NCI-H510A (cell line): ENCODE results near the gene AKR1C8.
"Not testable (repeated sequence)": the region's sequence is repeated elsewhere in the genome, so short reads cannot be mapped to it uniquely, and the experiment has no call there.

Experiments used
- DNase-seq: peaks from one replicate; lab custom pipeline; 2025; lab: John Stamatoyannopoulos, UW

AKR1C8 gene

GRCh38 chr10:5168897-5169420 is 16.0 kb downstream of the AKR1C8 start:
- DNase-seq, result no peak

- no peak for DNase-seq
Observed at GRCh38 chr10:5165738-5166137, 19.2 kb downstream of the AKR1C8 start.

DNA sequence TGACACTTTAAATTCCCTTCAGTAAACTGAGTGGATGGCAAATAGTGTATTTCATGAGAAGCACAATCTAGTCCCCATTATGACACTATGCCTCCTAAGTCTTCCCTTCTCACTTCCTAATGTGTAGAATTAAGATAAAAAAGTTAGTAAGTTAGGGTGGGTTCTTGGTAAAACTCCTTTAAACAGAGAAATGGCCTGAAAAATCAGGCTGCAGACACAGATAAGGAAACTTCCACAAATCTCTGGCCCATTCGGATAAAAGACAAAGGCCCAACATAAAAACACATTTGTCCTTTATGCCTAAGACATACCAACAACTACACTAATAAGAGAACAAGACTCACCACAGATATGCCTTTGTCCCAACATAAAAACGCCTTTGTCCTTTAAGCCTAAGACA is 21.5 kb downstream of the AKR1C8 start:
- no peak for DNase-seq

DNA sequence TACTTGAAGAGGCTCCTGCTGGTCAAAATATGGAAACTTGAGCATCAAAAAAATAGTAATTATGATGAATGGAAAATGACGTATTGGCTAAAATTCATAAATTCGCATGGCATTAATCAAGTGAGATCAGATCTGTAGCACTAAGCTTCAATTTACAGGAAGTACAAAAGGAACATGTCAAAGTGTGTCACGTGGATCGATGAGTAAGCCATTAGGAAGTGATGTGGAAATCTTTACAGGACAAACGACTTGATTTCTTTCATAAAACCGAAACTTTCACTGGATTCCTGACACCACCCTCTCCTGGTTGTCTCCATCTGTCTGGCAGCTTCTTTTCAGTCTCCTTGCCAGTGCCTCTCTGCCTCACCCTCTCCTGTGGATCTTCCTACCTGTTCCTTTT is 25.8 kb downstream of the AKR1C8 start:
- DNase-seq, result no peak

DNA sequence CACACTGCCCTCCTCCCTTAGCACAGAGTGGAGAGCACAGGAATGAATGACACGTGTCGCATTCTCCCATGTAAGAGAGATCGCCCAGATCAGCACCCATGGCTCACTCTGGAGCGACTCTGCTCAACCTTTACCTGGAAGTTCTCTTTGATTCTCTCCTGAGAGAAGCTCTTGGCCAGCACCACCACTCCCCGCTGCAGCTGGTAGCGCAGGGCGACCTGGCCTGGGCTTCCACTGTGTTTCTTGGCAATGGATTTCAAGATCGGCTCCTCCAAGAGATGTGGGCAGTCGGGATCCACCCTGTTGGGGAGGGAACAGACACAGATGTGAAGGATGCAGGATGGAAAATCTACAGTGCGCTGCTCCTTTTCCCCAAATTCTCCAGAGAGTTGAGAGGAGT is 27.4 kb downstream of the AKR1C8 start:
- DNase-seq, result no peak

GRCh38 chr10:5155951-5156350 is 29.0 kb downstream of the AKR1C8 start:
- no peak for DNase-seq

- DNase-seq, result no peak
Observed at GRCh38 chr10:5151076-5151475, 33.9 kb downstream of the AKR1C8 start.

DNA sequence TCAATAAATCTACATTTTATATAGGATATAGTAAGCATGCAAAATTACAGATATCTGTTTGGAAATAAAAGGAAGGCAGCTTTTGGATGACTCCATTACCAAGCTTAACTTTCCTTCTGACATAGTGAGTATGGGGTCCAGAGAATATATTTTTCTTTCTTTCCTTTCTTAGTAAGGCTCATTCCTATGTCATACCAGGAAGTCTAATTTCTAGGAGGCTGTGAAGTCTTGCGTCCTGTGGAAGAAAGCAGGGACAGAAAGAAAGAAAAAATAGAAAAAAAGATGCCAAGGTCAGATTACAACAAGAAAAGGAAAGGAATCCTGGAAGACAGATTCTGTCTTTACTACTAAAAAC is 36.3 kb downstream of the AKR1C8 start:
- no peak for DNase-seq

DNA sequence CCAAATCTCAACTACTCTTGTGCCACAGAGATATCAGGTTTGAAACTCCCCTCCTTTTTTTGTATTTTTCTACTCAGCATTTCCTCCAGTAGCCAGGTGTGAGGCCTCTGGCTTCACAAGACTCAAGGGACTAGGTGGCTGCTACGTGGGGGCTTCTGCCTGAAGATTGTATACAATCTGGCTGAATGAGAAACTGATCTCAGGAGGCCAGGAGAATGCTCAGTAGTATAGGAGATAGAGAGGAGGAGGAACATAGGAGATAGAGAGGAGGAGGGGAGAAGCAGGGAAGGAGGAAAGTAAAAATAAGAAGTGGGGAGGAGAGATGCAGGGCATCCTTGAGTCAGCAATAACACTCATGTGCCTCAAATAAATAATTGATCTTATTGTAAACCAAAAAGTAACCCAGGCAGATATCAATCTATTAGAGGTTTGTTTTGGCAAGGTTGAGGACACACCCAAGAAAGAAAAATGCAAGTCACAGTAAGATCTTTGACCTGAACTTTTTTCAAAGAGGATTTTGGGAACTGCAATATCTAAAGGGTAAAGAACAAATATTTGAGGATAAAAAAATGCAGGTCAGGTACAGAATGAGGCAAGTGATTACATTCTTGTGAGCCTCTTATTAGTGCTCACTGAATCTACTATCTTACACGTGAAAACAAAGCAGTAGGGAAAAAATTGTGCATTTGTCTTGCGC is 36.8 kb downstream of the AKR1C8 start:
- no peak for DNase-seq

DNA sequence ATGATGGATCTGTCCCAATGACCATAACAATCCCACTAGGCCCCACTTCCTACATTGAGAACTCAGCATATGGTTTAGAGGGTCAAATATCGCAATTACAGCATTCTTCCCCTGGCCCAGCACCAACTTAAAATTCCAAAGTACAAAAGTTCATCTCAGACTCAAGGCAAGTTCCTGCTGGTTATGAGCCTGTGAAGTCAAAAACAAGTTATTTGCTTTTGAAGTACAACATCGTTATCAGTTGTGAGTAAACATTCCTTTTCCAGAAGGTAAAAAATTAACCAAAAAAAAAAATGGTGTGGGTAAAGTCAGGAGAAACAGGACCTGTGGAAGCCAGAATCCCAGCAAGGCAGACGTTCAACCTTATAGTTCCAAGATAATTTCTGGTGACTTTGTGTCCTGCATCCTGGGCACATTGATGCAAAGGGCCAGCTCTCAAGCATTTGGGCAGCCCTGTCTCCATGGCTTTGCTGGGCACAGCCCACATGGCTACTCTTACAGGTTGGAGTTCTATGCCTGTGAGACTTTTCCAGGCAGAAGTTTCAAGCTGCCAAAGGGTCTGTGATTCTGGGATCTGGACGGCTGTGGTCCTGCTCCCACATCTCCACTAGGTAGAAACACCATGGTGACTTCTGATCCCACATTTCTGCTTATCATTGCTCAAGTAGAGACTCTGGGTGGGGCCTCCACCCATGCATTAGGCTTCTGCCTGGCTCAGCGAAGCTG is 37.5 kb downstream of the AKR1C8 start:
- no peak for DNase-seq

DNA sequence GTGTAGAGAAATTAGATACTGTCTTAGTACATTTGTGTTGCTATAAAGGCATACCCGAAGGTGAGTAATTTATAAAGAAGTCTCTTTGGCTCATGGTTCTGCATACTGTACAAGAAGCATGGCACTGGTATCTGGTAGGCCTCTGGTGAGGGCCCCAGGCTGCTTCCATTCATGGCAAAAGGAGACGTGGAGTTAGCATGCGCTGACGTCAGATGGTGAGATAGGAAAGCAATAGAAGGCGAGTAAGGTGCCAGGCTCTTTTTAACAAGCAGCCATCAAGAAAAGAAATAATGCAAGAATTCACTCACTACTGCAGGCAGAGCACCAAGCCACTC is 38.1 kb downstream of the AKR1C8 start:
- no peak for DNase-seq

- no peak for DNase-seq
Observed at GRCh38 chr10:5143137-5143536, 41.8 kb downstream of the AKR1C8 start.

- DNase-seq, result no peak
Observed at GRCh38 chr10:5142199-5142598, 42.8 kb downstream of the AKR1C8 start.

DNA sequence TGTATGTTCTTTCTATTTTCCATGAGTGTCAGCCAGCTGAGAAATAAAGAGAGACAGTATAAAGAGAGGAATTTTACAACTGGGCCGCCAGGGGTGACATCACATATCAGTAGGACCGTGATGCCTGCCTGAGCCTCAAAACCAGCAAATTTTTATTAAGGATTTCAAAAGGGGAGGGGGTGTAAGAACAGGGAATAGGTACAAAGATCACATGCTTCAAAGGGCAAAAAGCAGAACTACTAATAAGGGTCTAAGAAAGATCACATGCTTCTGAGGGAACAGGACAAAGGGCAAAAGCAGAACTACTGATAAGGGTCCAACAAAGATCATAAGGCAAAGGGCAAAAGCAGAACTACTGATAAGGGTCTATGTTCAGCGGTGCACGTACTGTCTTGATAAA is 47.3 kb downstream of the AKR1C8 start:
- not testable (repeated sequence) for DNase-seq

DNA sequence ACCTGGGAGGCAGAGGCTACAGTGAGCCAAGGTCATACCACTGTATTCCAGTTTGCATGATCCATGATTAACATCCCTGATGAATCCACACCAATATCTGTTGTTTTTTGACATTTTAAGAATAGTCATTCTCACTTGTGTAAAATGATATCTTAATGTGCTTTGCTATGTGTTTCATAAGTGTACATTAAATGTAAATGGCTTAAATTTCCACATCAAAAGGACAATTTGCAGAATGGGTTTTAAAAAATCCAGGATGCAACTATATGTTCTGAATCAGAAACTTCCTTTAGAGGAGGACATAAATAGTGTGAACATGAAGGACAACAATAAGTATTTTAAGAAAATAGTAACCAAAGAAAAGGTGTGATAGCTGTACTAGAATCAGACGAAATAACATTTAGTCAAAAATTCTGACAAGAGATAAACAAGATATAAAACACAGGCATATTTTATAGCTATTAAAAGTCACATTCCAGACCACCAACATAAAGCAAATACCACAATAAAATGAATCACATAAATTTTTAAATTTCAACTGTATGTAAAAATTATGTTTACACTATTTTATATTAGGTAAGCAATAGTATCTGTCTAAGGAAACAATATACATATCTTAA is 48.4 kb downstream of the AKR1C8 start:
- DNase-seq, result no peak

DNA sequence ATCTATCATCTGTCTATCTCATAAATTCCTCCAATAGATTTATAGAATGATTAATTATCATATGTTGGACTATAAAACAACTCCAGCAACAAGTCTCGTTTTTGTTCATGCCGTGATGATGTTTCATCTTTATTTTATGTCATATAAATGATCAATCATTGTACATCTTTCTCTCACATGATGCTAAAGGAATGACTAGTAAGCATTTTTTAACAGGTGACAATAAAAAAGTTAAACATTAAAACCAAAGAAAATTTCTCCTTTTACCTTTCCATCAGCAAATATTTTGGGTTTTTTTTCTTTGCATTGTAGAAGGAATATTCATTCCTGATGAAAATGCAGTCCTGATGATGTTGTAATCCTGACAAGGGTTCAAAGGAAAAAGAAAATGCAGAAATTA is 49.4 kb downstream of the AKR1C8 start:
- DNase-seq, result no peak

GRCh38 chr10:5125315-5126044 is 59.5 kb downstream of the AKR1C8 start:
- no peak for DNase-seq

GRCh38 chr10:5123886-5124285 is 61.1 kb downstream of the AKR1C8 start:
- DNase-seq, result no peak

- not testable (repeated sequence) for DNase-seq
Observed at GRCh38 chr10:5119997-5120396, 65.0 kb downstream of the AKR1C8 start.

- DNase-seq, result no peak
Observed at GRCh38 chr10:5117026-5117425, 67.9 kb downstream of the AKR1C8 start.

DNA sequence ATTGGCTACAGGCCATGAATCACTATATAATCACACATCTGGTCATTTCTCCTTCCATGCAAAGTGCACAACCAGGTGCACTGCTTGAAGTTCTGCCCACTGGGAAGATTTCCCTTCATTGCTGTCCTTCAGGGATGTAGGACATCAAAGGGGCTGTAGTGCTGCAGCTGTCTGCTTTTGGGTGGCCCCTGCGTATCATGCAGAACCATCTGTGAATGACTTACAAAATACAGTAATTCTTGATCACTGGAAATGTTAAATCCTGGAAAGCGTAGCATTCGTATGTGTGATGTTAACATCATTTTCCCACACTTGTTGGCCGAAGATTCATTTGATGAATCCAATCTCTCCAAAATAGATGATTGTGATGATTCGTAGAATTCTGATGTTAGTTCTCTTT is 68.3 kb downstream of the AKR1C8 start:
- no peak for DNase-seq

DNA sequence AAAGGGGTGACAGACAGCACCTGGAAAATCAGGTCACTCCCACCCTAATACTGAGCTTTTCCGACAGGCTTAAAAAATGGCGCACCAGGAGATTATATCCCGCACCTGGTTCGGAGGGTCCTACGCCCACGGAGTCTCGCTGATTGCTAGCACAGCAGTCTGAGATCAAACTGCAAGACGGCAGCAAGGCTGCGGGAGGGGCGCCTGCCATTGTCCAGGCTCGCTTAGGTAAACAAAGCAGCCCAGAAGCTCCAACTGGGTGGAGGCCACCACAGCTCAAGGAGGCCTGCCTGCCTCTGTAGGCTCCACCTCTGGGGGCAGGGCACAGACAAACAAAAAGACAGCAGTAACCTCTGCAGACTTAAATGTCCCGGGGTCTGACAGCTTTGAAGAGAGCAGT is 75.1 kb downstream of the AKR1C8 start:
- DNase-seq, result not testable (repeated sequence)
